ENCODE results near the gene GABRB2.
A peak's percentile ranks its signal among the peaks of the same experiment; 100 is the strongest.

The GABRB2 gene

GRCh38 chr5:161546470-161547301, at the start of gene GABRB2:
TSS of gene GABRB2 (minus strand) at chr5:161546725. CDS start at chr5:161546643, 82 bp downstream.
- Histone ChIP-seq H3K4me1 (ENCODE audit: control insufficient read depth in 1 of 2, insufficient read depth in 2 of 2, low read length in 2 of 2) (peaks cover 0 to 29% of the 10 kb centered on the region in 2 donors), H3K36me3 (ENCODE audit: control insufficient read depth in 1 of 2, insufficient read depth in 2 of 2, low read length in 2 of 2) (no peaks in the 10 kb centered on the region), H3K9me3 (ENCODE audit: control insufficient read depth in 1 of 2, low read length in 2 of 2) (peaks cover 0 to 5% of the 10 kb centered on the region in 2 donors), H3K27ac (ENCODE audit: low read length) (no peak within 1 kb of the TSS), H3K27me3 (ENCODE audit: low read depth, low read length) (peaks cover 17% of the 10 kb centered on the region), H3K4me3 (ENCODE audit: low read depth in 1 of 2, low read length in 2 of 2) (peak within 1 kb of the TSS; percentile 52 to 72)

GRCh38 chr5:161585798-161586197, 39.3 kb upstream of the GABRB2 start:
- Histone ChIP-seq H3K9me3 (ENCODE audit: control insufficient read depth in 1 of 2, low read length in 2 of 2) (no peaks in the 10 kb centered on the region), H3K4me1 (ENCODE audit: control insufficient read depth in 1 of 2, insufficient read depth in 2 of 2, low read length in 2 of 2) (no peaks in the 10 kb centered on the region), H3K36me3 (ENCODE audit: control insufficient read depth in 1 of 2, insufficient read depth in 2 of 2, low read length in 2 of 2) (no peaks in the 10 kb centered on the region), H3K27me3 (ENCODE audit: low read depth, low read length) (no peaks in the 10 kb centered on the region), H3K27ac (ENCODE audit: low read length) (no peak overlapping the region), H3K4me3 (ENCODE audit: low read depth in 1 of 2, low read length in 2 of 2) (no peak overlapping the region)

- no peaks in the 10 kb centered on the region for H3K36me3 ChIP-seq (ENCODE audit: control insufficient read depth in 1 of 2, insufficient read depth in 2 of 2, low read length in 2 of 2)
- no peaks in the 10 kb centered on the region for H3K9me3 ChIP-seq (ENCODE audit: control insufficient read depth in 1 of 2, low read length in 2 of 2)
- H3K4me3 ChIP-seq (ENCODE audit: low read depth in 1 of 2, low read length in 2 of 2) = no peak overlapping the region
- H3K27ac ChIP-seq (ENCODE audit: low read length) = no peak overlapping the region
- H3K27me3 ChIP-seq (ENCODE audit: low read depth, low read length) = no peaks in the 10 kb centered on the region
- H3K4me1 ChIP-seq (ENCODE audit: control insufficient read depth in 1 of 2, insufficient read depth in 2 of 2, low read length in 2 of 2) = no peaks in the 10 kb centered on the region
Measured at GRCh38 chr5:161580621-161581020, 34.1 kb upstream of the GABRB2 start.

GRCh38 chr5:161572914-161573313, 26.4 kb upstream of the GABRB2 start:
- Histone ChIP-seq H3K9me3 (ENCODE audit: control insufficient read depth in 1 of 2, low read length in 2 of 2) (no peaks in the 10 kb centered on the region), H3K27ac (ENCODE audit: low read length) (no peak overlapping the region), H3K4me3 (ENCODE audit: low read depth in 1 of 2, low read length in 2 of 2) (no peak overlapping the region), H3K27me3 (ENCODE audit: low read depth, low read length) (no peaks in the 10 kb centered on the region), H3K4me1 (ENCODE audit: control insufficient read depth in 1 of 2, insufficient read depth in 2 of 2, low read length in 2 of 2) (no peaks in the 10 kb centered on the region), H3K36me3 (ENCODE audit: control insufficient read depth in 1 of 2, insufficient read depth in 2 of 2, low read length in 2 of 2) (no peaks in the 10 kb centered on the region)

- no peak overlapping the region for H3K4me3 ChIP-seq (ENCODE audit: low read depth in 1 of 2, low read length in 2 of 2)
- no peaks in the 10 kb centered on the region for H3K9me3 ChIP-seq (ENCODE audit: control insufficient read depth in 1 of 2, low read length in 2 of 2)
- no peaks in the 10 kb centered on the region for H3K4me1 ChIP-seq (ENCODE audit: control insufficient read depth in 1 of 2, insufficient read depth in 2 of 2, low read length in 2 of 2)
- no peaks in the 10 kb centered on the region for H3K36me3 ChIP-seq (ENCODE audit: control insufficient read depth in 1 of 2, insufficient read depth in 2 of 2, low read length in 2 of 2)
- H3K27me3 ChIP-seq (ENCODE audit: low read depth, low read length) = no peaks in the 10 kb centered on the region
- no peak overlapping the region for H3K27ac ChIP-seq (ENCODE audit: low read length)
Measured at GRCh38 chr5:161566081-161566480, 19.6 kb upstream of the GABRB2 start.

- Histone ChIP-seq H3K36me3 (ENCODE audit: control insufficient read depth in 1 of 2, insufficient read depth in 2 of 2, low read length in 2 of 2) (no peaks in the 10 kb centered on the region), H3K9me3 (ENCODE audit: control insufficient read depth in 1 of 2, low read length in 2 of 2) (no peaks in the 10 kb centered on the region), H3K27me3 (ENCODE audit: low read depth, low read length) (no peaks in the 10 kb centered on the region), H3K27ac (ENCODE audit: low read length) (no peak overlapping the region), H3K4me1 (ENCODE audit: control insufficient read depth in 1 of 2, insufficient read depth in 2 of 2, low read length in 2 of 2) (no peaks in the 10 kb centered on the region), H3K4me3 (ENCODE audit: low read depth in 1 of 2, low read length in 2 of 2) (no peak overlapping the region)
Measured at GRCh38 chr5:161562446-161562845, 15.9 kb upstream of the GABRB2 start.

GRCh38 chr5:161549106-161549505, 2.6 kb upstream of the GABRB2 start:
- no peak overlapping the region for H3K27ac ChIP-seq (ENCODE audit: low read length)
- peak overlapping the region in 1 of 2 donors; percentile 72 for H3K4me3 ChIP-seq (ENCODE audit: low read depth in 1 of 2, low read length in 2 of 2)
- H3K36me3 ChIP-seq (ENCODE audit: control insufficient read depth in 1 of 2, insufficient read depth in 2 of 2, low read length in 2 of 2) = no peaks in the 10 kb centered on the region
- H3K9me3 ChIP-seq (ENCODE audit: control insufficient read depth in 1 of 2, low read length in 2 of 2) = peaks cover 0 to 5% of the 10 kb centered on the region in 2 donors
- peaks cover 17% of the 10 kb centered on the region for H3K27me3 ChIP-seq (ENCODE audit: low read depth, low read length)
- H3K4me1 ChIP-seq (ENCODE audit: control insufficient read depth in 1 of 2, insufficient read depth in 2 of 2, low read length in 2 of 2) = peaks cover 0 to 29% of the 10 kb centered on the region in 2 donors

- no peak overlapping the region for H3K27ac ChIP-seq (ENCODE audit: low read length)
- H3K4me3 ChIP-seq (ENCODE audit: low read depth in 1 of 2, low read length in 2 of 2) = peak overlapping the region in 1 of 2 donors; percentile 72
- peaks cover 0 to 29% of the 10 kb centered on the region in 2 donors for H3K4me1 ChIP-seq (ENCODE audit: control insufficient read depth in 1 of 2, insufficient read depth in 2 of 2, low read length in 2 of 2)
- peaks cover 0 to 5% of the 10 kb centered on the region in 2 donors for H3K9me3 ChIP-seq (ENCODE audit: control insufficient read depth in 1 of 2, low read length in 2 of 2)
- peaks cover 17% of the 10 kb centered on the region for H3K27me3 ChIP-seq (ENCODE audit: low read depth, low read length)
- no peaks in the 10 kb centered on the region for H3K36me3 ChIP-seq (ENCODE audit: control insufficient read depth in 1 of 2, insufficient read depth in 2 of 2, low read length in 2 of 2)
Measured at GRCh38 chr5:161548487-161549094, 2.1 kb upstream of the GABRB2 start.

GRCh38 chr5:161547738-161548486, 1.4 kb upstream of the GABRB2 start:
- H3K4me3 ChIP-seq (ENCODE audit: low read depth in 1 of 2, low read length in 2 of 2) = peak overlapping the region; percentile 39 to 72
- peaks cover 0 to 29% of the 10 kb centered on the region in 2 donors for H3K4me1 ChIP-seq (ENCODE audit: control insufficient read depth in 1 of 2, insufficient read depth in 2 of 2, low read length in 2 of 2)
- peaks cover 0 to 5% of the 10 kb centered on the region in 2 donors for H3K9me3 ChIP-seq (ENCODE audit: control insufficient read depth in 1 of 2, low read length in 2 of 2)
- H3K27me3 ChIP-seq (ENCODE audit: low read depth, low read length) = peaks cover 17% of the 10 kb centered on the region
- no peak overlapping the region for H3K27ac ChIP-seq (ENCODE audit: low read length)
- no peaks in the 10 kb centered on the region for H3K36me3 ChIP-seq (ENCODE audit: control insufficient read depth in 1 of 2, insufficient read depth in 2 of 2, low read length in 2 of 2)

GRCh38 chr5:161547406-161547737, 847 bp upstream of the GABRB2 start:
- Histone ChIP-seq H3K27me3 (ENCODE audit: low read depth, low read length) (peaks cover 17% of the 10 kb centered on the region), H3K4me3 (ENCODE audit: low read depth in 1 of 2, low read length in 2 of 2) (peak overlapping the region; percentile 39 to 72), H3K36me3 (ENCODE audit: control insufficient read depth in 1 of 2, insufficient read depth in 2 of 2, low read length in 2 of 2) (no peaks in the 10 kb centered on the region), H3K4me1 (ENCODE audit: control insufficient read depth in 1 of 2, insufficient read depth in 2 of 2, low read length in 2 of 2) (peaks cover 0 to 29% of the 10 kb centered on the region in 2 donors), H3K9me3 (ENCODE audit: control insufficient read depth in 1 of 2, low read length in 2 of 2) (peaks cover 0 to 5% of the 10 kb centered on the region in 2 donors), H3K27ac (ENCODE audit: low read length) (no peak overlapping the region)

GRCh38 chr5:161546095-161546469, 443 bp downstream of the GABRB2 start:
- Histone ChIP-seq H3K27ac (ENCODE audit: low read length) (no peak overlapping the region), H3K9me3 (ENCODE audit: control insufficient read depth in 1 of 2, low read length in 2 of 2) (no peaks in the 10 kb centered on the region), H3K27me3 (ENCODE audit: low read depth, low read length) (peaks cover 17% of the 10 kb centered on the region), H3K36me3 (ENCODE audit: control insufficient read depth in 1 of 2, insufficient read depth in 2 of 2, low read length in 2 of 2) (no peaks in the 10 kb centered on the region), H3K4me3 (ENCODE audit: low read depth in 1 of 2, low read length in 2 of 2) (peak overlapping the region; percentile 52 to 72), H3K4me1 (ENCODE audit: control insufficient read depth in 1 of 2, insufficient read depth in 2 of 2, low read length in 2 of 2) (peaks cover 0 to 29% of the 10 kb centered on the region in 2 donors)

Data from muscle layer of duodenum (tissue), 2 donors.